Measurements from ENCODE around the gene TMEM43.

The TMEM43 gene

DNA sequence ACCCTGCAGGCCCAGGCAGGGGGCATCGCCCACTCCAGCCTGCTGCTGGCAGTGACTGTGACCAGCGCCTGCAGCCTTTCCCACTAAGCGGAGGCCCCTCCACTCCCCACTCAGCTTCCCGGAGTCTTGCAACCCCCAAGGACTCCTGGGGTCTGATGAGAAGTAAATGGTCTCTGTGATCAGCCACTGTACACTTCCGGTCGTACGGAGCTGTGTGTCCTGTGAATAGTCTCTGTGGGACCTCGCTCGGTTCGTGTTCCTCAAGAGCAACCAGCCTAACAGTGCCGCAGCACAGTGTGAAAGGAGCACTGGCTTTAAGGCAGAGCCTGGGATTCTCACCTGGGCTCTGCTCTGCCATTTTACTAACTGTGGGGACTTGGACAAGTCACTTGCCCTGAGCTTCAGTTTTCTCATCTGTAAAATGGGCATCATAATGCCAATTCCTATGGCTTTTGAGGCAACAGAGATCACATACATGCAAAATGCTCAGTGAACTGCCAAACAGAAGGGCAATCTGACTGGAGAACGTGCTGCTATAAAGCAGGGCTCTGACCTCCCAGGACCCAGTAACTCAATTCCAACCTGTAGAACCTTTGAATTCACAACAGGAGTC lies 26.7 kb downstream of the TMEM43 start:
- DNase-seq (ENCODE audit: low read depth), result no peak

GRCh38 chr3:14152233-14152962 lies 27.5 kb downstream of the TMEM43 start:
- no peak for DNase-seq (ENCODE audit: low read depth)

DNA sequence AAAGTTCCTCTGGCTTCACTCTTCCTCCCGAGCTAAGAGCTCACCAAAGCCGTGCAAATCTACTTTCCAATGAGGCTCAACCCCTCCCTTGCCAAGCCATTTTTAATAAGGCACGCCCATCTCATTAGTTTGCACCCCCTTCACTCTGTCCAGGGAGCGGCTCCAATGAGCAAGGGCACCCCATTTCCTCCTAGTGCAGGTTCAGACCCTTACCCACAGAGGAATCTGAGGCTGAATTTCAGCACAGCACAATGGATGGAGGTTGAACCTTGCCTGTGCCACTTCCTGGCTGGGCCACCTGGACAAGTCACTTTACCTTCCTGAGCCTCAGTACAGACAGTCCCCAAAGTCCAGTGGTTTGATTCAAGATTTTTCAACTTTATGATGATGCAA lies 28.1 kb downstream of the TMEM43 start:
- no peak for DNase-seq (ENCODE audit: low read depth)

- no peak for DNase-seq (ENCODE audit: low read depth)
Measured at GRCh38 chr3:14153663-14154062, 28.8 kb downstream of the TMEM43 start.

DNA sequence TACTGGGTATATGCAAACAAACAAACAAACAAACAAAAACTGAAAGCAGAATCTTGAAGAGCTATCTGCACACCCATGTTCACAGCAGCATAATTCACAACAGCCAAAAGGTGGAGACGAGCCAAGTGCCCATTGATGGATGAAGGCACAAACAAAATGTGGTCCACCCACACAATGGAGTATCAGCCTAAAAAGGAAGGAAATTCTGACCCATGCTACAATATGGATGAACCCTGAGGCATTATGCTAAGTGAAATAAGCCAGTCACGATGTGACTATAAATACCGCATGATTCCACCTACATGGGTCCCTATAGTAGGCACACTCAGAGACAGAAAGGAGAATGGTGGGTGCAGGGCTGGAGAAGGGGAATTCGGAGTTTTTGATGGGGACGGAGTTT lies 29.4 kb downstream of the TMEM43 start:
- DNase-seq (ENCODE audit: low read depth), result no peak

DNA sequence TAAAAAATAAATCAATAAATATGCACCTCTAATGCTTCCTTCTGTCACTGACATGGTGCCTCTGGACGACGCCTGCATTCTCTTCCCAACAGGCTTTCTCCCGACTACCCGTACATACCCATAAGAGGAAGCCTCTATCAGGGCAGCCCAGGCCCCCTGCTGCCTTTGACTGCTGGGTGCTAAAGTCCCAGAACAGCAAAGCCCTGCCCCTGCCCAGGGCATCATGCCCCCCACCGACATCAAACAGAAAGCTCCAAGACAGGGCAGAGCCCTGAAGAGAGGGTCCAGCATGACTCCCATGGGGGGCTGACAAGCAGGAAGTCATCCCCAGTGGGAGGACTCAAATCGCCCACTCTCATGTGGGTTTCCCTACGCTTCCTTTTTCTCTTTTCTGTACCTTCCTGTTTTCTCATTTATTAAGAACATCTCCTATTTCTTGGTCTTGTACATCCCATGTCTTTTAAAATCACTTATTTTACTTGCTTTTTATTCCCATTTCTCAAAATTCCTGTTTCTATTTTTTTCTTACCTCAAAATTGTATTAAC lies 30.1 kb downstream of the TMEM43 start:
- DNase-seq (ENCODE audit: low read depth), result no peak

- DNase-seq (ENCODE audit: low read depth), result no peak
Measured at GRCh38 chr3:14156201-14156600, 31.3 kb downstream of the TMEM43 start.

DNA sequence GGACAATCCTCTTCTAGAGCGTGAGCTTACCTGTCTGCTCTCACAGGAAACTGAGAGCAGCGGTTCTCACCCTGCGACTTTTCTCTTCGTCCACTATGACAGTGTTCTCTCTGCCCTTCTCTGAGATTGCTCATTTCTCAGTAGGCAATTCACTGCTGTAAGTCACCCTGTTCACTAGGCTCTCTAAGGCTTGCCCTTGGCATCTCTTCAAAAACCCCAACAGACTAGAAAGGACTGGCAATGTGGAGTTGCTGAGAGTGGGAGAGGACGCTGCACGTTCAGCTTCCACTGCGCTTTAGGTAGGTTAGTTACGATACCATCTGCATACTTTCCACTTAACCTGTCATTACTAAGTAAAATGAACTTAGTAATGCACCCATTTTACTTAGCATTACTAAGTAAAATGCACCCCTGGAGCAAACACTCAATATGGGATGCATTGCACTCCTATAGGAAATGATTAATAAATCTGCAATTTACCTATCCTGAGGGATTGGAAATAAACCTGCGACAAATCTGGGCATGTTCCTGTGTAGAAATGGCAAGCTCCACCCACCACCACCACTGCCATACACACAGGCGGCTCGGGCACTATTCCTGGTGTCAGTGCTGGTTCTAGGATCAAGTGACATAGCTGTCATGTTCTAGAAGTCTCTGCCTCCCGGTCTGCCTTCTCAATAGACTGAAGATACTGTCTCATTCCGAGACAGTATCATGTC lies 32.1 kb downstream of the TMEM43 start:
- DNase-seq (ENCODE audit: low read depth), result no peak

GRCh38 chr3:14157951-14158350 lies 33.1 kb downstream of the TMEM43 start:
- DNase-seq (ENCODE audit: low read depth), result no peak

- no peak for DNase-seq (ENCODE audit: low read depth)
Measured at GRCh38 chr3:14158370-14158769, 33.5 kb downstream of the TMEM43 start.

- DNase-seq (ENCODE audit: low read depth), result no peak
Measured at GRCh38 chr3:14159426-14159825, 34.6 kb downstream of the TMEM43 start.

DNA sequence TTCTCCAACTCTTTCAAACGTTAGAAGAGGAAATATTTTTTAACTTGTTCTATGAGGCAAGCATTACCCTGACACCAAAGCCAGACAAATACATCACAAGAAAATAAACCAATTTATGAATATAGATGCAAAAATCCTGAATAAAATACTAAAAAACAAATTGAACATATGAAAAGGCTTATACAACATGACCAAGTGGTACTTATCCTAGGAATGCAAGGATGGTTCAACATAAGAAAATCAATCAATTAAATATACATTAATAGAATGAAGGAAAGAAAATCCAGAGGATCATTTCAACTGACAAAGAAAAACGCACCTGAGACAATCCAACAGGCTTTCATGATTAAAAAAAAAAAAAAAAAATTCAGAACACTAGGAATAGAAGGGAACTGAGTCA lies 36.4 kb downstream of the TMEM43 start:
- no peak for DNase-seq (ENCODE audit: low read depth)

- no peak for DNase-seq (ENCODE audit: low read depth)
Measured at GRCh38 chr3:14162178-14162577, 37.3 kb downstream of the TMEM43 start.

- DNase-seq (ENCODE audit: low read depth), result peak; percentile 74
Measured at GRCh38 chr3:14166877-14167603, 42.2 kb downstream of the TMEM43 start.

DNA sequence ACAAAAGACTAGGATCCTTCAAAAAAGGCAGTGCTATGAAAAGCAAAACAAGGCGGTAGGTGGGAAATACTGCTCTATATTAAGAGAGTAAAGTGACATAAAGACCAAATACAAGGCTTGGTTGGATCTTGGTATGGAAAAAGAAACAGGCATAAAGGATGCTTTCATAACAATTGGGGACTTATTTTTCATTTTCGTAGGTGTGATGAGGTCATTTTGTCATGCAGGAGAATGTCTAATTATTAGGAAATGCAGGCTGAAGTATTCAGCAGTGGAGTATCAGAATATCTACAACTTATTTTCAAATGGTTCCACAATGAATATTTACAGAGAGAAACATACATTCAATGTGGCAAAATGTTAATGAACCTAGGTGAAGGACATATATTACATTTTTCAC lies 44.6 kb downstream of the TMEM43 start:
- DNase-seq (ENCODE audit: low read depth), result no peak

DNA sequence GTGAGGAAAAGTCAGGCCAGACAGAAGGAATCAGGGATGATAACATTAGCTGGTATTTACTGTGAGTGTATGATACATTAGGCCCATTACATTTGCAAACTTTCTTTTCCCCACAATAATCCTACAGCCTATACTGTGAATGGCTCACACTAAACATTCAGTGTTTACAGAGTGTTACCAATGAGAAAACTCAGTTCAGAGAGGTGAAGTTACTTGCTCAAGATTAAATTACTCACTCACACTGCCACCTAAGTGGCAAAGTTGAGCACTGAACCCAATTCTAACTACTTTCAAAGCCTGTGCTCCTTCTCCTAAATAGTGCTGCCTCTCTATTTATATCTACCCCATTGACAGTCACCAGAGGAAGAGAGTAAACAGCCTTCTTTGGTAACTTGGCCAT lies 45.0 kb downstream of the TMEM43 start:
- no peak for DNase-seq (ENCODE audit: low read depth)

- peak; percentile 84 for DNase-seq (ENCODE audit: low read depth)
Measured at GRCh38 chr3:14170531-14171159, 45.8 kb downstream of the TMEM43 start.

DNA sequence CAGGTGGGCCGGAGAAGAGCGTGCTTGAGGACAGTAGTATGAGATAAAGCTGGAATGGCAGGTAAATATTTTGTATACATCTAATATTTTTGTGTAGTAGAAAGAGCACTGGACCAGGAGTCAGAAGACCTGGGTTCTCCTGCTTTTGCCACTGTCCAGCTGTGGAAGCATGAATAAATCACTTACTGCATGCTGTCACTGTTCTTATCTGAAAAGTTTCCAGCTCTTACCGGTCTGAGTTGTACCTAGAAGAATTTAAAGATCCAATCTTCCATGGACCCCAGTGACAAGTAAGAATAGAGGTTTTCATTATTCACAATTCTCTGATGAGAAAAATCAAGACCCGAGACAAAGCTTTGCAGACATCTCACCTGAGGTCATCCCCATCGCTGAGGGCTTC lies 47.6 kb downstream of the TMEM43 start:
- no peak for DNase-seq (ENCODE audit: low read depth)

GRCh38 chr3:14174483-14174882 lies 49.6 kb downstream of the TMEM43 start:
- DNase-seq (ENCODE audit: low read depth), result peak; percentile 45

GRCh38 chr3:14175383-14176037 lies 50.7 kb downstream of the TMEM43 start:
- DNase-seq (ENCODE audit: low read depth), result no peak

DNA sequence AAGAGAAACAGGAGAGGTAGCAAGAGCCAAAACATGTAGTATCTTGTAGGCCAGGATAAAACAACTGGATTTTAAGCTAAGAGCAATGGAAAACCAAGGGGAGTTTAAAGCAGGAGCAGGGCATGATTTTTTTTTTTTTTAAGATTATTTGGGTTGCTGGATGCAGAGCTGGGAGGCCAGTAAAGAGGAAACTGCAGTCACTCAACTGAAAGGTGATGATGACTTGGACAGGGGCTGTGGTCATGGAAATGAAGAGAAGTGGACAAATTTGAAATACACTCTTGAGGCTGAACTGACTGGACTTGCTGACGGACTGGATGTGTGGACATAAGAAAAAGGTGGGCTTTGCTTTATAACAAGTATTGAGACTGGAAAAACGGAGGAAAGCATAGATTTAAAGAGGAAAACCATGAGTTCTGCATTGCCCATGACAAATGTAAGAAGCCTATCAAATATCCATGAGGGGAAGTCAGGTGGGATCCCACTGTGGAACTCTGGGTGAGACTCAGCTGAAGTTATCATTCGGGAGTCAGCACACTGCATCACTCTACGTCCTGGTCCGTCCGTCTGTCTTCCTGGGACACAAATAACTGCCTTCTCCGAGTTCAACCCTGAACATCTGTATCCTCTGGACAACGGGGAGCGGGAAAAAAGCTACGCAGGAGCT lies 52.9 kb downstream of the TMEM43 start:
- DNase-seq (ENCODE audit: low read depth), result peak; percentile 42

Data from amniotic epithelial cell (primary cell).